HG03196 (cell line): Measurements from ENCODE around the gene EMX1.
A peak's percentile ranks its signal among the peaks of the same experiment; 100 is the strongest.
"Not testable (repeated sequence)": the region's sequence is repeated elsewhere in the genome, so short reads cannot be mapped to it uniquely, and the experiment has no call there.

Experiments
- ATAC-seq: cut with Tn5 transposase; IDR thresholded peaks from one replicate; pipeline ENCODE4 v1.9.1; 2021; ENCODE audit not compliant: unreplicated experiment

The EMX1 gene

GRCh38 chr2:72900191-72900825 lies 17.0 kb upstream of the EMX1 start:
- ATAC-seq, result no peak

- ATAC-seq, result no peak
Observed at GRCh38 chr2:72901426-72901825, 15.9 kb upstream of the EMX1 start.

- ATAC-seq, result not testable (repeated sequence)
Observed at GRCh38 chr2:72907369-72907768, 9.9 kb upstream of the EMX1 start.

- no peak for ATAC-seq
Observed at GRCh38 chr2:72908741-72909140, 8.6 kb upstream of the EMX1 start.

GRCh38 chr2:72911256-72911655 lies 6.1 kb upstream of the EMX1 start:
- no peak for ATAC-seq

GRCh38 chr2:72913486-72914205 lies 3.7 kb upstream of the EMX1 start:
- ATAC-seq, result no peak

- no peak for ATAC-seq
Observed at GRCh38 chr2:72914206-72914559, 3.1 kb upstream of the EMX1 start.

- ATAC-seq, result no peak
Observed at GRCh38 chr2:72914589-72915319, 2.6 kb upstream of the EMX1 start.

- ATAC-seq, result no peak
Observed at GRCh38 chr2:72915320-72915906, 1.9 kb upstream of the EMX1 start.

- ATAC-seq, result peak; percentile 55
Observed at GRCh38 chr2:72915907-72916742, 1.2 kb upstream of the EMX1 start.

GRCh38 chr2:72916743-72917137 lies 579 bp upstream of the EMX1 start:
- ATAC-seq, result no peak

- no peak for ATAC-seq
Observed at GRCh38 chr2:72917877-72918553, 696 bp downstream of the EMX1 start.

GRCh38 chr2:72919414-72920317 lies 2.3 kb downstream of the EMX1 start:
- ATAC-seq, result no peak

GRCh38 chr2:72920318-72921087 lies 3.2 kb downstream of the EMX1 start:
- no peak for ATAC-seq

GRCh38 chr2:72921088-72921851 lies 4.0 kb downstream of the EMX1 start:
- no peak for ATAC-seq

GRCh38 chr2:72921853-72922252 lies 4.5 kb downstream of the EMX1 start:
- ATAC-seq, result no peak

GRCh38 chr2:72923833-72924352 lies 6.6 kb downstream of the EMX1 start:
- ATAC-seq, result no peak
